ENCODE results near the gene CGN. TPM values are rescaled to one million over a fixed set of nuclear protein-coding genes. Genes with fewer than 3 reads are reported as not detected.

CGN gene
- total RNA-seq, 6 experiments from 2014 or later: 15.9 to 65.4 (median 38.6) TPM

- ATAC-seq (no peak), DNase-seq (no peak)
- TF ChIP-seq POLR2A (IDR thresholded peaks at IDR 0.05) (no peak), CTCF (IDR thresholded peaks at IDR 0.05) (no peak)
- Histone ChIP-seq H3K27me3 (no peaks in the 10 kb centered on the region), H3K36me3 (no peaks in the 10 kb centered on the region), H3K4me3 (no peak overlapping the region), H3K27ac (no peak overlapping the region), H3K9me3 (no peaks in the 10 kb centered on the region), H3K4me1 (no peaks in the 10 kb centered on the region)
- intact Hi-C loops (cut with DNase I): no loop called here
- 74% methylated on average over 5 of the region's 5 CpGs for WGBS (ENCODE audit: insufficient coverage, low coverage, low lambda C conversion rate, missing lambda C conversion rate)
Observed at GRCh38 chr1:151485685-151486255, 25.4 kb upstream of the CGN start.

DNA sequence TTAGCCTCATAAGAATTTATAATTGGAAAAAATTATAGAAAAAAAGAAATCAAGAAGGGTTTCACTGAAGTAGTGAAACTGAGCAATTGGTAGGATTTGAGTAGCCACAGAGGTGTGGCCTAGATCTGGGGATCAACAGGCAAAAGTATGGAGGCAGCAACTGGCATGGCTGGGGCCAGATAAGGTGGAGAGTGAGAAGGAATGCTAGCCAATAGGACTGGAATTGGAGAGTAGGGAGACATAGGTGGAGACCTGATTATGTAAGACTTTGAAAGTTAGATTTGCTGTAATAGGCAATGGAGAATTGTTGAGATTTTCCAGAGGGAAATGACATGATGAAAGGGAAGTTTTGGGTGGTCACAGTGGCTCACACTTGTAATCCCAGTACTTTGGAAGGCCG is 24.6 kb upstream of the CGN start:
- Histone ChIP-seq H3K36me3 (no peaks in the 10 kb centered on the region), H3K4me1 (no peaks in the 10 kb centered on the region), H3K4me3 (no peak overlapping the region), H3K27ac (no peak overlapping the region), H3K27me3 (no peaks in the 10 kb centered on the region), H3K9me3 (no peaks in the 10 kb centered on the region)
- intact Hi-C loops (cut with DNase I): no loop called here
- DNase-seq (no peak), ATAC-seq (no peak)
- 67% methylated on average over 1 of the region's 1 CpG for WGBS (ENCODE audit: insufficient coverage, low coverage, low lambda C conversion rate, missing lambda C conversion rate)
- TF ChIP-seq POLR2A (IDR thresholded peaks at IDR 0.05): no peak
- TF ChIP-seq CTCF (IDR thresholded peaks at IDR 0.05): no peak

- ATAC-seq (no peak), DNase-seq (no peak)
- no peaks in the 10 kb centered on the region for H3K4me1 ChIP-seq
- H3K27ac ChIP-seq: no peak overlapping the region
- no peaks in the 10 kb centered on the region for H3K36me3 ChIP-seq
- no peaks in the 10 kb centered on the region for H3K27me3 ChIP-seq
- TF ChIP-seq CTCF (IDR thresholded peaks at IDR 0.05) (no peak), POLR2A (IDR thresholded peaks at IDR 0.05) (no peak)
- intact Hi-C loops (cut with DNase I): no loop called here
- H3K9me3 ChIP-seq: no peaks in the 10 kb centered on the region
- H3K4me3 ChIP-seq: no peak overlapping the region
- 68% methylated on average over 5 of the region's 5 CpGs for WGBS (ENCODE audit: insufficient coverage, low coverage, low lambda C conversion rate, missing lambda C conversion rate)
Observed at GRCh38 chr1:151491641-151492040, 19.5 kb upstream of the CGN start.

GRCh38 chr1:151492120-151492519 is 19.1 kb upstream of the CGN start:
- Histone ChIP-seq H3K4me3 (no peak overlapping the region), H3K36me3 (no peaks in the 10 kb centered on the region), H3K4me1 (no peaks in the 10 kb centered on the region), H3K9me3 (no peaks in the 10 kb centered on the region), H3K27me3 (no peaks in the 10 kb centered on the region), H3K27ac (no peak overlapping the region)
- no peak for DNase-seq
- intact Hi-C loops (cut with DNase I): no loop called here
- ATAC-seq: no peak
- TF ChIP-seq POLR2A (IDR thresholded peaks at IDR 0.05): no peak
- no peak for TF ChIP-seq CTCF (IDR thresholded peaks at IDR 0.05)
- WGBS (ENCODE audit: insufficient coverage, low coverage, low lambda C conversion rate, missing lambda C conversion rate): 57% methylated on average over 1 of the region's 1 CpG

- no peak for DNase-seq
- no peak for TF ChIP-seq CTCF (IDR thresholded peaks at IDR 0.05)
- no peak for TF ChIP-seq POLR2A (IDR thresholded peaks at IDR 0.05)
- Histone ChIP-seq H3K36me3 (no peaks in the 10 kb centered on the region), H3K9me3 (no peaks in the 10 kb centered on the region), H3K4me1 (no peaks in the 10 kb centered on the region), H3K27me3 (no peaks in the 10 kb centered on the region), H3K4me3 (no peak overlapping the region), H3K27ac (no peak overlapping the region)
- 97% methylated on average over 3 of the region's 3 CpGs for WGBS (ENCODE audit: insufficient coverage, low coverage, low lambda C conversion rate, missing lambda C conversion rate)
- no peak for ATAC-seq
- intact Hi-C loops (cut with DNase I): no loop called here
Observed at GRCh38 chr1:151493042-151493441, 18.1 kb upstream of the CGN start.

Measured in right lobe of liver (tissue), 6 donors.